H1 (cell line): ENCODE results near the gene DTNB. TPM values are rescaled to one million over a fixed set of nuclear protein-coding genes. Genes with fewer than 3 reads are reported as not detected.

Experiments
- POU5F1 ChIP-seq: IDR thresholded peaks from 2 replicates; pipeline ENCODE4 v1.6.1; 2011; ENCODE audit warnings: low read depth, mild to moderate bottlenecking, low read length, moderate library complexity
- SAP30 ChIP-seq: fragments of 300-600 bp; sonication (generic); IDR thresholded peaks from 2 replicates; pipeline ENCODE4 v1.7.1; 2012; ENCODE audit warnings: low read length, moderate library complexity, mild to moderate bottlenecking, inconsistent platforms; ENCODE audit not compliant: insufficient read depth, insufficient replicate concordance
- YY1 ChIP-seq: IDR thresholded peaks from 2 replicates; pipeline ENCODE4 v1.6.1; 2011; ENCODE audit warnings: low read depth, mild to moderate bottlenecking, low read length
- polyA plus RNA-seq, 7 experiments: library from polyadenylated mRNA; depleted of rRNA in 3 of 7; stranded (reverse) in 5 of 7; unstranded in 2 of 7; fragments of >200 nt in 5 of 7; fragments of 200-250 nt in 2 of 7; gene quantifications; 1 replicate in 5 of 7; 2 replicates in 1 of 7; 4 replicates in 1 of 7; pipeline versions ENCODE4 v1.2.1 to v1.2.3, GENCODE V29; 2011 to 2013; ENCODE audit warnings: missing spikeins in 2 of 7, mixed read lengths in 2 of 7
- total RNA-seq: library from RNA; stranded (reverse); fragmentation: NEBNext Ultra II Directional; extraction: Animal tissue kit (Norgen Biotek cat#: 25700); gene quantifications from 2 replicates; pipeline ENCODE4 v1.2.1, GENCODE V29; 2021
- TF ChIP-seq, protein P1 (sequence below): fragments of 300-600 bp; sonication (generic); IDR thresholded peaks from 2 replicates; pipeline ENCODE4 v1.7.1; 2012; ENCODE audit warnings: low read length, moderate library complexity, mild to moderate bottlenecking, inconsistent platforms; ENCODE audit not compliant: insufficient replicate concordance

DTNB gene
- total and polyA plus RNA-seq, 2 of the 8 experiments (the other 6 are each of a cell fraction or from before 2014, with no cell fraction given) = 39.6 to 49.5 TPM

DNA sequence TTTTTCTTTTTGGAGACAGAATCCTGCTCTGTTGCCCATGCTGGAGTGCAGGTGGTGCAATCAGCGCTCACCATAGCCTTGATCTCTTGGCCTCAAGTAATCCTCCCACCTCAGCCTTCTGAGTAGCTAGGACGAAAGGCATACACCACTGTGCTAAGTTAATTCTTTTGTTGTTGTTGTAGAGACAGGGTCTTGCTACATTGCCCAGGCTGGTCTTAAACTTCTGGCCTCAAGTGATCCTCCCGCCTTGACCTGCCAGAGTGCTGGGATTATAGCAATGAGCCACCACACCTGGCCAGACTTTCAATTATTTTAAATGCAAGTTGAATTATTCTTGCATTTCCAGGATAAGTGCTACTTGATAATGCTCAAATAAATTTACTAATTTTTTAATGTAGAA is 126.5 kb downstream of the DTNB start (continued):
- TF ChIP-seq, protein P1, sequence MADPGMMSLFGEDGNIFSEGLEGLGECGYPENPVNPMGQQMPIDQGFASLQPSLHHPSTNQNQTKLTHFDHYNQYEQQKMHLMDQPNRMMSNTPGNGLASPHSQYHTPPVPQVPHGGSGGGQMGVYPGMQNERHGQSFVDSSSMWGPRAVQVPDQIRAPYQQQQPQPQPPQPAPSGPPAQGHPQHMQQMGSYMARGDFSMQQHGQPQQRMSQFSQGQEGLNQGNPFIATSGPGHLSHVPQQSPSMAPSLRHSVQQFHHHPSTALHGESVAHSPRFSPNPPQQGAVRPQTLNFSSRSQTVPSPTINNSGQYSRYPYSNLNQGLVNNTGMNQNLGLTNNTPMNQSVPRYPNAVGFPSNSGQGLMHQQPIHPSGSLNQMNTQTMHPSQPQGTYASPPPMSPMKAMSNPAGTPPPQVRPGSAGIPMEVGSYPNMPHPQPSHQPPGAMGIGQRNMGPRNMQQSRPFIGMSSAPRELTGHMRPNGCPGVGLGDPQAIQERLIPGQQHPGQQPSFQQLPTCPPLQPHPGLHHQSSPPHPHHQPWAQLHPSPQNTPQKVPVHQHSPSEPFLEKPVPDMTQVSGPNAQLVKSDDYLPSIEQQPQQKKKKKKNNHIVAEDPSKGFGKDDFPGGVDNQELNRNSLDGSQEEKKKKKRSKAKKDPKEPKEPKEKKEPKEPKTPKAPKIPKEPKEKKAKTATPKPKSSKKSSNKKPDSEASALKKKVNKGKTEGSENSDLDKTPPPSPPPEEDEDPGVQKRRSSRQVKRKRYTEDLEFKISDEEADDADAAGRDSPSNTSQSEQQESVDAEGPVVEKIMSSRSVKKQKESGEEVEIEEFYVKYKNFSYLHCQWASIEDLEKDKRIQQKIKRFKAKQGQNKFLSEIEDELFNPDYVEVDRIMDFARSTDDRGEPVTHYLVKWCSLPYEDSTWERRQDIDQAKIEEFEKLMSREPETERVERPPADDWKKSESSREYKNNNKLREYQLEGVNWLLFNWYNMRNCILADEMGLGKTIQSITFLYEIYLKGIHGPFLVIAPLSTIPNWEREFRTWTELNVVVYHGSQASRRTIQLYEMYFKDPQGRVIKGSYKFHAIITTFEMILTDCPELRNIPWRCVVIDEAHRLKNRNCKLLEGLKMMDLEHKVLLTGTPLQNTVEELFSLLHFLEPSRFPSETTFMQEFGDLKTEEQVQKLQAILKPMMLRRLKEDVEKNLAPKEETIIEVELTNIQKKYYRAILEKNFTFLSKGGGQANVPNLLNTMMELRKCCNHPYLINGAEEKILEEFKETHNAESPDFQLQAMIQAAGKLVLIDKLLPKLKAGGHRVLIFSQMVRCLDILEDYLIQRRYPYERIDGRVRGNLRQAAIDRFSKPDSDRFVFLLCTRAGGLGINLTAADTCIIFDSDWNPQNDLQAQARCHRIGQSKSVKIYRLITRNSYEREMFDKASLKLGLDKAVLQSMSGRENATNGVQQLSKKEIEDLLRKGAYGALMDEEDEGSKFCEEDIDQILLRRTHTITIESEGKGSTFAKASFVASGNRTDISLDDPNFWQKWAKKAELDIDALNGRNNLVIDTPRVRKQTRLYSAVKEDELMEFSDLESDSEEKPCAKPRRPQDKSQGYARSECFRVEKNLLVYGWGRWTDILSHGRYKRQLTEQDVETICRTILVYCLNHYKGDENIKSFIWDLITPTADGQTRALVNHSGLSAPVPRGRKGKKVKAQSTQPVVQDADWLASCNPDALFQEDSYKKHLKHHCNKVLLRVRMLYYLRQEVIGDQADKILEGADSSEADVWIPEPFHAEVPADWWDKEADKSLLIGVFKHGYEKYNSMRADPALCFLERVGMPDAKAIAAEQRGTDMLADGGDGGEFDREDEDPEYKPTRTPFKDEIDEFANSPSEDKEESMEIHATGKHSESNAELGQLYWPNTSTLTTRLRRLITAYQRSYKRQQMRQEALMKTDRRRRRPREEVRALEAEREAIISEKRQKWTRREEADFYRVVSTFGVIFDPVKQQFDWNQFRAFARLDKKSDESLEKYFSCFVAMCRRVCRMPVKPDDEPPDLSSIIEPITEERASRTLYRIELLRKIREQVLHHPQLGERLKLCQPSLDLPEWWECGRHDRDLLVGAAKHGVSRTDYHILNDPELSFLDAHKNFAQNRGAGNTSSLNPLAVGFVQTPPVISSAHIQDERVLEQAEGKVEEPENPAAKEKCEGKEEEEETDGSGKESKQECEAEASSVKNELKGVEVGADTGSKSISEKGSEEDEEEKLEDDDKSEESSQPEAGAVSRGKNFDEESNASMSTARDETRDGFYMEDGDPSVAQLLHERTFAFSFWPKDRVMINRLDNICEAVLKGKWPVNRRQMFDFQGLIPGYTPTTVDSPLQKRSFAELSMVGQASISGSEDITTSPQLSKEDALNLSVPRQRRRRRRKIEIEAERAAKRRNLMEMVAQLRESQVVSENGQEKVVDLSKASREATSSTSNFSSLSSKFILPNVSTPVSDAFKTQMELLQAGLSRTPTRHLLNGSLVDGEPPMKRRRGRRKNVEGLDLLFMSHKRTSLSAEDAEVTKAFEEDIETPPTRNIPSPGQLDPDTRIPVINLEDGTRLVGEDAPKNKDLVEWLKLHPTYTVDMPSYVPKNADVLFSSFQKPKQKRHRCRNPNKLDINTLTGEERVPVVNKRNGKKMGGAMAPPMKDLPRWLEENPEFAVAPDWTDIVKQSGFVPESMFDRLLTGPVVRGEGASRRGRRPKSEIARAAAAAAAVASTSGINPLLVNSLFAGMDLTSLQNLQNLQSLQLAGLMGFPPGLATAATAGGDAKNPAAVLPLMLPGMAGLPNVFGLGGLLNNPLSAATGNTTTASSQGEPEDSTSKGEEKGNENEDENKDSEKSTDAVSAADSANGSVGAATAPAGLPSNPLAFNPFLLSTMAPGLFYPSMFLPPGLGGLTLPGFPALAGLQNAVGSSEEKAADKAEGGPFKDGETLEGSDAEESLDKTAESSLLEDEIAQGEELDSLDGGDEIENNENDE = no peak
- TF ChIP-seq YY1 (no peak), POU5F1 (no peak), SAP30 (no peak)
